Measurements from ENCODE around the gene SERPINB1. TPM values are rescaled to one million over a fixed set of nuclear protein-coding genes. Genes with fewer than 3 reads are reported as not detected.

The SERPINB1 gene
- total RNA-seq, 1 experiment from 2014 or later: 133 TPM

DNA sequence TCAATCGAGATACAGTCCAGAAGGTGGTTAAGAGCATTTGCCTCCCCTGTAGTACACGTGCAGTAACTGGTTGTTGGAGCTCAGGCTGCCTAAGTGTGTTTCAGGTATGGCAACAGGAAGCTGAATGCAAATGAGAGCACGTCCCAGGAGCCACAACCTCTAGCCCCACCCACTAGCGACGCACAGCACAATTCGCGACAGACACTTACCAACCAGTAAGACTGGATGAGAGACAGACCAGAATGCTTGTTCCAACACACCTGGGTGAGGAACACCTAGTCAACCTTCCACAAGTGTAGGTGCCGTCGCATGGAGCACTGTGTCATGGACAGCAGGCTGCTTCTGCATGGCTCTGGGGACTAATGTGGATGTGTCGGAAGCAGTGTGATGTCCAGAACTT lies 7.2 kb upstream of the SERPINB1 start:
- peaks cover 33% of the 10 kb centered on the region for H3K4me1 ChIP-seq (ENCODE audit: insufficient read depth, low read length)
- H3K9ac ChIP-seq (ENCODE audit: low read length): no peak overlapping the region
- no peak overlapping the region for H2AFZ ChIP-seq (ENCODE audit: low read length)
- H3K4me2 ChIP-seq (ENCODE audit: low read length): no peak overlapping the region
- H3K4me3 ChIP-seq (ENCODE audit: low read length): no peak overlapping the region
- POLR2A ChIA-PET (ENCODE audit: unreplicated experiment): no interaction called here
- no peaks in the 10 kb centered on the region for H3K79me2 ChIP-seq (ENCODE audit: low read length)
- H3K27me3 ChIP-seq (ENCODE audit: low read length): no peaks in the 10 kb centered on the region
- no peaks in the 10 kb centered on the region for H3K36me3 ChIP-seq (ENCODE audit: low read depth, low read length)
- BruUV-seq (replicated peaks): no TSS peak
- H3K9me2 ChIP-seq (replicated peaks; ENCODE audit: low read length): no peaks in the 10 kb centered on the region
- H3K9me3 ChIP-seq (ENCODE audit: low read length): no peaks in the 10 kb centered on the region
- no peaks in the 10 kb centered on the region for H3F3A ChIP-seq (ENCODE audit: low read length, unreplicated experiment)
- TF ChIP-seq EZH2phosphoT487 (IDR thresholded peaks at IDR 0.05; ENCODE audit: borderline replicate concordance, low read length) (no peak), EZH2 (IDR thresholded peaks at IDR 0.05; ENCODE audit: low read length, unreplicated experiment) (no peak)
- TF ChIP-seq, protein P1, sequence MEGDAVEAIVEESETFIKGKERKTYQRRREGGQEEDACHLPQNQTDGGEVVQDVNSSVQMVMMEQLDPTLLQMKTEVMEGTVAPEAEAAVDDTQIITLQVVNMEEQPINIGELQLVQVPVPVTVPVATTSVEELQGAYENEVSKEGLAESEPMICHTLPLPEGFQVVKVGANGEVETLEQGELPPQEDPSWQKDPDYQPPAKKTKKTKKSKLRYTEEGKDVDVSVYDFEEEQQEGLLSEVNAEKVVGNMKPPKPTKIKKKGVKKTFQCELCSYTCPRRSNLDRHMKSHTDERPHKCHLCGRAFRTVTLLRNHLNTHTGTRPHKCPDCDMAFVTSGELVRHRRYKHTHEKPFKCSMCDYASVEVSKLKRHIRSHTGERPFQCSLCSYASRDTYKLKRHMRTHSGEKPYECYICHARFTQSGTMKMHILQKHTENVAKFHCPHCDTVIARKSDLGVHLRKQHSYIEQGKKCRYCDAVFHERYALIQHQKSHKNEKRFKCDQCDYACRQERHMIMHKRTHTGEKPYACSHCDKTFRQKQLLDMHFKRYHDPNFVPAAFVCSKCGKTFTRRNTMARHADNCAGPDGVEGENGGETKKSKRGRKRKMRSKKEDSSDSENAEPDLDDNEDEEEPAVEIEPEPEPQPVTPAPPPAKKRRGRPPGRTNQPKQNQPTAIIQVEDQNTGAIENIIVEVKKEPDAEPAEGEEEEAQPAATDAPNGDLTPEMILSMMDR (conservative IDR thresholded peaks at IDR 0.05; ENCODE audit: low read depth, low read length): no peak
- no peaks in the 10 kb centered on the region for H4K20me1 ChIP-seq (ENCODE audit: low read length)
- no peak for DNase-seq
- CTCF ChIA-PET: no interaction called here
- no peak for ATAC-seq
- intact Hi-C loops (cut with micrococcal nuclease): loop anchor here (5.0 kb wide), 1 partner anchor 208 kb away; no protein-coding TSS in a partner anchor
- H3K27ac ChIP-seq (ENCODE audit: low read length): no peak overlapping the region

DNA sequence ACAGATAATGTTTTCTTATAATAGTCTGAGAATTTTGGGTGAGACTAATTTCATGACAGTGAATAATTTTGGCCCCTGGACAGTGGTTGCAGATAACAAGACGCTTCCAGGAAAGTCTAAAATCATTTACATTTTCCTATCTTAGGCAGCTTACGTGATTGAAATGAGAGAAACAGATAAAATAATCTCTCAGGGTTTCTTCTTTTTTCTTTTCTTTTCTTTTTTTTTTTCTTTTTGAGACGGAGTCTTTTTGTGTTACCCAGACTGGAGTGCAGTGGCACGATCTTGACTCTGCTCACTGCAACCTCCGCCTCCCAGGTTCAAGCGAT lies 4.2 kb upstream of the SERPINB1 start:
- ATAC-seq (no peak), DNase-seq (no peak)
- H4K20me1 ChIP-seq (ENCODE audit: low read length): no peaks in the 10 kb centered on the region
- no peaks in the 10 kb centered on the region for H3F3A ChIP-seq (ENCODE audit: low read length, unreplicated experiment)
- BruUV-seq (replicated peaks): no TSS peak
- peak overlapping the region; percentile 61 for H3K4me3 ChIP-seq (ENCODE audit: low read length)
- H3K36me3 ChIP-seq (ENCODE audit: low read depth, low read length): no peaks in the 10 kb centered on the region
- peaks cover 43% of the 10 kb centered on the region for H3K4me1 ChIP-seq (ENCODE audit: insufficient read depth, low read length)
- H3K27me3 ChIP-seq (ENCODE audit: low read length): no peaks in the 10 kb centered on the region
- intact Hi-C loops (cut with micrococcal nuclease): loop anchor here (1.0 to 5.0 kb wide), 6 partner anchors 8 to 211 kb away; no protein-coding TSS in a partner anchor
- H3K9ac ChIP-seq (ENCODE audit: low read length): peak overlapping the region; percentile 79
- POLR2A ChIA-PET (ENCODE audit: unreplicated experiment): no interaction called here
- peak overlapping the region; percentile 80 for H2AFZ ChIP-seq (ENCODE audit: low read length)
- H3K27ac ChIP-seq (ENCODE audit: low read length): peak overlapping the region; percentile 97
- TF ChIP-seq EZH2phosphoT487 (IDR thresholded peaks at IDR 0.05; ENCODE audit: borderline replicate concordance, low read length) (no peak), EZH2 (IDR thresholded peaks at IDR 0.05; ENCODE audit: low read length, unreplicated experiment) (no peak)
- no peaks in the 10 kb centered on the region for H3K9me2 ChIP-seq (replicated peaks; ENCODE audit: low read length)
- H3K9me3 ChIP-seq (ENCODE audit: low read length): no peaks in the 10 kb centered on the region
- peaks cover 7% of the 10 kb centered on the region for H3K79me2 ChIP-seq (ENCODE audit: low read length)
- peak overlapping the region; percentile 85 for H3K4me2 ChIP-seq (ENCODE audit: low read length)
- CTCF ChIA-PET: interaction anchor here (0.6 to 2.7 kb wide), 6 partner anchors 55 to 144 kb away, joined by 3 to 26 read pairs (median 7); no protein-coding TSS in a partner anchor

DNA sequence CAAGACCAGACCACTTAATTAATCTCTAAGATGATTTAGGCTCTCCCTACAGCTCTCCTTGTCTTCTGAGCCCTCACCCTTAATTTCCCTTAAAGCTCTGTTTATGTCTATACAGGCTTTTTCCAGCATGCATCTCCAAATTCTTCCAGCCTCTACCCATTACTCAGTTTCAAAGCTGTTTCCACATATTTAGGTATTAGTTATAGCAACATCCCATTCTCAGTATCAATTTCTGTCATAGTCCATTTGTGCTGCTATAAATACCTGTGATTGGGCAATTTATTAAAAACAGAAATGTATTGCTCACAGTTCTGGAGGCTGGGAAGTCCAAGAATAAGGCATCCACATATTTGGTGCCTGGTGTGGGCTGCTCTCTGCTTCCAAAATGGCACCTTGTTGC lies 2.3 kb upstream of the SERPINB1 start:
- ATAC-seq (no peak), DNase-seq (no peak)
- TF ChIP-seq EZH2phosphoT487 (IDR thresholded peaks at IDR 0.05; ENCODE audit: borderline replicate concordance, low read length): no peak
- no peak for TF ChIP-seq EZH2 (IDR thresholded peaks at IDR 0.05; ENCODE audit: low read length, unreplicated experiment)
- TF ChIP-seq, protein P1 (conservative IDR thresholded peaks at IDR 0.05; ENCODE audit: low read depth, low read length): no peak
- no peak overlapping the region for H2AFZ ChIP-seq (ENCODE audit: low read length)
- no peaks in the 10 kb centered on the region for H3K36me3 ChIP-seq (ENCODE audit: low read depth, low read length)
- no peaks in the 10 kb centered on the region for H3K27me3 ChIP-seq (ENCODE audit: low read length)
- no peak overlapping the region for H3K4me2 ChIP-seq (ENCODE audit: low read length)
- peaks cover 8% of the 10 kb centered on the region for H3F3A ChIP-seq (ENCODE audit: low read length, unreplicated experiment)
- CTCF ChIA-PET: no interaction called here
- POLR2A ChIA-PET (ENCODE audit: unreplicated experiment): interaction anchor here (0.5 kb wide), 1 partner anchor 55 kb away, joined by 3 read pairs; no protein-coding TSS in a partner anchor
- intact Hi-C loops (cut with micrococcal nuclease): no loop called here
- no peak overlapping the region for H3K27ac ChIP-seq (ENCODE audit: low read length)
- no peaks in the 10 kb centered on the region for H3K9me3 ChIP-seq (ENCODE audit: low read length)
- no peaks in the 10 kb centered on the region for H3K9me2 ChIP-seq (replicated peaks; ENCODE audit: low read length)
- no peak overlapping the region for H3K9ac ChIP-seq (ENCODE audit: low read length)
- H3K4me1 ChIP-seq (ENCODE audit: insufficient read depth, low read length): peaks cover 54% of the 10 kb centered on the region
- no TSS peak for BruUV-seq (replicated peaks)
- peaks cover 4% of the 10 kb centered on the region; the same call in 1 of the 2 replicates for H4K20me1 ChIP-seq (ENCODE audit: low read length)
- H3K79me2 ChIP-seq (ENCODE audit: low read length): peaks cover 22% of the 10 kb centered on the region
- no peak overlapping the region for H3K4me3 ChIP-seq (ENCODE audit: low read length)

All from PC-3 (cell line).